GM19395 (cell line): ENCODE results near the gene EN2.

Experiments
- ATAC-seq: cut with Tn5 transposase; IDR thresholded peaks from one replicate; pipeline ENCODE4 v1.9.1; 2021; ENCODE audit warnings: mild to moderate bottlenecking, moderate library complexity; ENCODE audit not compliant: unreplicated experiment

Gene EN2

GRCh38 chr7:155484483-155485399 is 26.8 kb downstream of the EN2 start:
- ATAC-seq = no peak

- no peak for ATAC-seq
Observed at GRCh38 chr7:155486783-155487508, 29.0 kb downstream of the EN2 start.

- no peak for ATAC-seq
Observed at GRCh38 chr7:155487509-155488482, 29.9 kb downstream of the EN2 start.

GRCh38 chr7:155488483-155489127 is 30.7 kb downstream of the EN2 start:
- ATAC-seq = no peak

GRCh38 chr7:155489158-155489840 is 31.4 kb downstream of the EN2 start:
- no peak for ATAC-seq

GRCh38 chr7:155489862-155490696 is 32.1 kb downstream of the EN2 start:
- ATAC-seq = peak; percentile 42

- peak; percentile 96 for ATAC-seq
Observed at GRCh38 chr7:155490697-155491628, 33.0 kb downstream of the EN2 start.

GRCh38 chr7:155491812-155492211 is 33.9 kb downstream of the EN2 start:
- no peak for ATAC-seq

GRCh38 chr7:155493744-155494538 is 36.0 kb downstream of the EN2 start:
- ATAC-seq = no peak

GRCh38 chr7:155494551-155494950 is 36.6 kb downstream of the EN2 start:
- no peak for ATAC-seq

GRCh38 chr7:155495440-155496248 is 37.7 kb downstream of the EN2 start:
- no peak for ATAC-seq

- ATAC-seq = no peak
Observed at GRCh38 chr7:155496267-155497005, 38.5 kb downstream of the EN2 start.

GRCh38 chr7:155497149-155497901 is 39.4 kb downstream of the EN2 start:
- ATAC-seq = no peak

GRCh38 chr7:155505422-155505793 is 47.5 kb downstream of the EN2 start:
- ATAC-seq = no peak

GRCh38 chr7:155506854-155507337 is 49.0 kb downstream of the EN2 start:
- ATAC-seq = no peak
